ENCODE results near the gene IQGAP3.
"Not testable (repeated sequence)": the region's sequence is repeated elsewhere in the genome, so short reads cannot be mapped to it uniquely, and the experiment has no call there.

Gene IQGAP3

GRCh38 chr1:156571919-156572662 is at the start of gene IQGAP3:
Gene IQGAP3 (minus strand): TSS chr1:156572565. CDS start chr1:156572529, 36 bp downstream.
- DNase-seq (ENCODE audit: low read depth, low spot score): peak; percentile 61

- no peak for DNase-seq (ENCODE audit: low read depth, low spot score)
Measured at GRCh38 chr1:156619582-156619955, 47.2 kb upstream of the IQGAP3 start.

GRCh38 chr1:156618853-156619581 is 46.7 kb upstream of the IQGAP3 start, which contains the start of gene HAPLN2:
Gene HAPLN2 (plus strand): TSS chr1:156619415. CDS start chr1:156623491, 4,076 bp downstream.
- no peak for DNase-seq (ENCODE audit: low read depth, low spot score)

- no peak for DNase-seq (ENCODE audit: low read depth, low spot score)
Measured at GRCh38 chr1:156616463-156616862, 44.1 kb upstream of the IQGAP3 start.

GRCh38 chr1:156615946-156616345 is 43.6 kb upstream of the IQGAP3 start:
- no peak for DNase-seq (ENCODE audit: low read depth, low spot score)

- no peak for DNase-seq (ENCODE audit: low read depth, low spot score)
Measured at GRCh38 chr1:156612666-156613065, 40.3 kb upstream of the IQGAP3 start.

GRCh38 chr1:156610072-156610471 is 37.7 kb upstream of the IQGAP3 start:
- DNase-seq (ENCODE audit: low read depth, low spot score): not testable (repeated sequence)

- no peak for DNase-seq (ENCODE audit: low read depth, low spot score)
Measured at GRCh38 chr1:156608981-156609380, 36.6 kb upstream of the IQGAP3 start.

- DNase-seq (ENCODE audit: low read depth, low spot score): no peak
Measured at GRCh38 chr1:156608036-156608674, 35.8 kb upstream of the IQGAP3 start.

- not testable (repeated sequence) for DNase-seq (ENCODE audit: low read depth, low spot score)
Measured at GRCh38 chr1:156607344-156607743, 35.0 kb upstream of the IQGAP3 start.

GRCh38 chr1:156602557-156602993 is 30.2 kb upstream of the IQGAP3 start:
- DNase-seq (ENCODE audit: low read depth, low spot score): no peak

- no peak for DNase-seq (ENCODE audit: low read depth, low spot score)
Measured at GRCh38 chr1:156601892-156602291, 29.5 kb upstream of the IQGAP3 start.

- peak; percentile 58 for DNase-seq (ENCODE audit: low read depth, low spot score)
Measured at GRCh38 chr1:156601122-156601830, 28.9 kb upstream of the IQGAP3 start, which contains the start of gene GPATCH4. Gene GPATCH4 (minus strand): TSS chr1:156601479.

GRCh38 chr1:156600733-156601121 is 28.4 kb upstream of the IQGAP3 start:
- no peak for DNase-seq (ENCODE audit: low read depth, low spot score)

- no peak for DNase-seq (ENCODE audit: low read depth, low spot score)
Measured at GRCh38 chr1:156599811-156600210, 27.4 kb upstream of the IQGAP3 start.

GRCh38 chr1:156598731-156599432 is 26.5 kb upstream of the IQGAP3 start:
- DNase-seq (ENCODE audit: low read depth, low spot score): no peak

GRCh38 chr1:156598125-156598524 is 25.8 kb upstream of the IQGAP3 start:
- no peak for DNase-seq (ENCODE audit: low read depth, low spot score)

GRCh38 chr1:156596426-156596825 is 24.1 kb upstream of the IQGAP3 start:
- DNase-seq (ENCODE audit: low read depth, low spot score): no peak

GRCh38 chr1:156595016-156595415 is 22.7 kb upstream of the IQGAP3 start:
- no peak for DNase-seq (ENCODE audit: low read depth, low spot score)

GRCh38 chr1:156594190-156594589 is 21.8 kb upstream of the IQGAP3 start:
- no peak for DNase-seq (ENCODE audit: low read depth, low spot score)

- DNase-seq (ENCODE audit: low read depth, low spot score): no peak
Measured at GRCh38 chr1:156593661-156593989, 21.3 kb upstream of the IQGAP3 start.
